ENCODE data around the gene LRRK2. TPM values are rescaled to one million over a fixed set of nuclear protein-coding genes. Genes with fewer than 3 reads are reported as not detected.

The LRRK2 gene
- total and polyA plus RNA-seq, 2 of the 8 experiments (the other 6 are each of a cell fraction or from before 2014, with no cell fraction given): 0.06 to 0.13 TPM

- Histone ChIP-seq H3K4me3 (ENCODE audit: extremely low read depth in 1 of 4, insufficient read depth in 2 of 4, low read depth in 3 of 4, low read length in 4 of 4) (no peak overlapping the region), H4K91ac (replicated peaks; ENCODE audit: insufficient read length, low read length) (no peak overlapping the region), H4K5ac (ENCODE audit: insufficient read length, low read depth, low read length) (no peak overlapping the region), H3K4me2 (ENCODE audit: insufficient read depth in 1 of 2, low read depth in 2 of 2, low read length in 2 of 2) (no peak overlapping the region), H3K14ac (ENCODE audit: insufficient read length) (no peak overlapping the region), H3K56ac (replicated peaks; ENCODE audit: insufficient read length, low read depth, low read length) (no peak overlapping the region), H3K18ac (ENCODE audit: extremely low read depth, low read length) (no peak overlapping the region), H3K79me1 (ENCODE audit: low read depth, low read length) (no peaks in the 10 kb centered on the region), H3K79me2 (ENCODE audit: control insufficient read depth in 1 of 2, insufficient read depth in 2 of 2, low read length in 2 of 2) (no peaks in the 10 kb centered on the region), H4K20me1 (replicated peaks in 1 of 2; ENCODE audit: control insufficient read depth in 1 of 2, insufficient read depth in 2 of 2, low read length in 2 of 2) (no peaks in the 10 kb centered on the region), H2BK15ac (ENCODE audit: low read length) (no peak overlapping the region), H3K9ac (replicated peaks in 1 of 4; ENCODE audit: extremely low read depth in 1 of 4, low read depth in 3 of 4, low read length in 3 of 4) (no peak overlapping the region), H4K8ac (ENCODE audit: extremely low read depth, insufficient read depth, low read length) (no peak overlapping the region), H3K27me3 (replicated peaks in 1 of 4; ENCODE audit: control insufficient read depth in 3 of 4, extremely low read depth in 1 of 4, insufficient read depth in 3 of 4, low read length in 3 of 4) (no peaks in the 10 kb centered on the region), H3K9me3 (ENCODE audit: insufficient read depth in 2 of 2, low read depth in 1 of 2, low read length in 1 of 2) (no peaks in the 10 kb centered on the region), H3K23me2 (ENCODE audit: low read depth, low read length) (no peaks in the 10 kb centered on the region), H3K36me3 (ENCODE audit: control insufficient read depth in 2 of 4, insufficient read depth in 4 of 4, low read length in 3 of 4) (no peaks in the 10 kb centered on the region), H3K4me1 (replicated peaks in 1 of 4; ENCODE audit: control insufficient read depth in 3 of 4, insufficient read depth in 4 of 4, low read length in 3 of 4) (no peaks in the 10 kb centered on the region), H2BK20ac (ENCODE audit: low read length) (no peak overlapping the region), H2BK12ac (ENCODE audit: low read depth, low read length) (no peak overlapping the region), H2AFZ (ENCODE audit: low read length) (no peak overlapping the region), H3K4ac (replicated peaks; ENCODE audit: insufficient read length, low read depth, low read length) (no peak overlapping the region), H2BK120ac (replicated peaks; ENCODE audit: low read depth, low read length) (no peak overlapping the region), H2BK5ac (ENCODE audit: low read depth, low read length) (no peak overlapping the region), H3K27ac (ENCODE audit: low read depth, low read length) (no peak overlapping the region), H2AK5ac (ENCODE audit: low read depth, low read length) (no peak overlapping the region), H3K23ac (ENCODE audit: insufficient read length) (no peak overlapping the region)
- FAIRE-seq (no peak), DNase-seq (ENCODE audit: low read depth in 1 of 2, low spot score in 2 of 2) (no peak)
- ChIA-PET CTCF (ENCODE audit: partially characterized antibody) (no interaction called here), POLR2A (ENCODE audit: partially characterized antibody) (no interaction called here)
- WGBS, 2 experiments (ENCODE audit: extremely low coverage in 1 of 2, insufficient coverage in 1 of 2, insufficient read length in 1 of 2, insufficient replicate concordance in 2 of 2, low coverage in 1 of 2, low lambda C conversion rate in 2 of 2, missing lambda C conversion rate in 1 of 2): 83% methylated on average over 1 of the region's 1 CpG; no CpG with 5 or more reads in 1 of the 2 experiments
- TF ChIP-seq HDAC2 (IDR thresholded peaks at IDR 0.05; ENCODE audit: borderline replicate concordance in 1 of 2, low read depth in 2 of 2, low read length in 2 of 2): no peak
- TF ChIP-seq SP4 (IDR thresholded peaks at IDR 0.05; ENCODE audit: low read length): no peak
- no peak for TF ChIP-seq CEBPB (IDR thresholded peaks at IDR 0.05; ENCODE audit: low read depth, low read length)
- TF ChIP-seq USF2 (IDR thresholded peaks at IDR 0.05; ENCODE audit: low read length): no peak
- no peak for TF ChIP-seq SIX5 (IDR thresholded peaks at IDR 0.05; ENCODE audit: low read depth, low read length)
- no peak for TF ChIP-seq ATF2 (IDR thresholded peaks at IDR 0.05; ENCODE audit: low read length)
- TF ChIP-seq NRF1 (IDR thresholded peaks at IDR 0.05; ENCODE audit: low read depth, low read length): no peak
- TF ChIP-seq CTBP2 (IDR thresholded peaks at IDR 0.05; ENCODE audit: borderline replicate concordance, insufficient read depth, insufficient read length, low read length): no peak
- no peak for TF ChIP-seq CBX5 (IDR thresholded peaks at IDR 0.05; ENCODE audit: low read depth, low read length)
- no peak for TF ChIP-seq RXRA (IDR thresholded peaks at IDR 0.05; ENCODE audit: insufficient read depth, low read depth, low read length)
- TF ChIP-seq POLR2A (IDR thresholded peaks at IDR 0.05; ENCODE audit: control extremely low read depth in 1 of 2, low read depth in 2 of 2, low read length in 2 of 2): no peak
- TF ChIP-seq SIRT6 (IDR thresholded peaks at IDR 0.05; ENCODE audit: low read length): no peak
- no peak for TF ChIP-seq ASH2L (IDR thresholded peaks at IDR 0.05; ENCODE audit: low read length)
Measured at GRCh38 chr12:40344312-40344711, 119.5 kb downstream of the LRRK2 start.
